Right forelimb (tissue), 1 donor: Measurements from ENCODE around the gene SKOR1.

Experiments used
- DNase-seq: peaks from one replicate; pipeline ENCODE4 v3.0.0-alpha.2; 2018

SKOR1 gene

DNA sequence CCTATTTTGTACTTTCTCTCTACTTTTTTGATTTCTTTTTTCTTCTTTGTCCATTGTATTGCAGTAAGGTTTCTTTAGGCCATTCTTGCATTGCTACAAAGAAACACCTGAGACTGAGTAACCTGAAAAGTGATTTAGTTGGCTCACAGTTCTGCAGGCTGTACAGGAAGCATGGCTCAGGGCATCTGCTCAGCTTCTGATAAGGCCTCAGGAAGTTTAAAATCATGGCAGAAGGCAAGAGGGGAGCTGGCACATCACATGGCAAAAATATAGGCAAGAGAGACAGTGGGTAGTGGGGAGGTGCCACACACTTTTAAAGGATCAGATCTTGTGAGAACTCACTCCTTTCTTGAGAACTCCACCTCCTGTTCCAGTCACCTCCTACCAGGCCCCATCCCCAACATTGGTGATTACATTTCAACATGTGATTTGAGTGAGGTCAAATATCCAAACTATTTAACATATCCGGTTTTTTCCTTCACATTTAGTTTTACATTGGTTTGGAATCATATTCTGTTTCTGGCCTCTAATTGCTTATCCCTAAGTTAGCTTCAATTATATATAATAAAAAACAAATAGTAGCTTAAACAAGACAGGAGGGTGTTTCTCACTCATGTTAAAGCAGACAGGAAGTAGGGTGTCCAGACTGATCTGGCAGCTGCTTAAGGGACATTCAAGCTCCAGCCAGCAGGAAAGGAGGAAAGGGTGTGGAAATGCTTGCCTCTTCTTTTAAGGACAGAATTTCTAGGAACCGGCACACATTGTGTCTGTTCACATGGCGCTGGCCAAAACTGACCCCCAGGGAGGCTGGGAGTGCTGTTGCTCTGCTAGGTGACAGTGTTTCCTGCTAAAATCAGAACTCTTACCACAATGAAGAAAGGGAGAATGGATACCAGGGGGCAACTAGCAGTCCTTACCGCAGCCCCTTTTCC, 28.8 kb upstream of the SKOR1 start:
- no peak for DNase-seq

DNA sequence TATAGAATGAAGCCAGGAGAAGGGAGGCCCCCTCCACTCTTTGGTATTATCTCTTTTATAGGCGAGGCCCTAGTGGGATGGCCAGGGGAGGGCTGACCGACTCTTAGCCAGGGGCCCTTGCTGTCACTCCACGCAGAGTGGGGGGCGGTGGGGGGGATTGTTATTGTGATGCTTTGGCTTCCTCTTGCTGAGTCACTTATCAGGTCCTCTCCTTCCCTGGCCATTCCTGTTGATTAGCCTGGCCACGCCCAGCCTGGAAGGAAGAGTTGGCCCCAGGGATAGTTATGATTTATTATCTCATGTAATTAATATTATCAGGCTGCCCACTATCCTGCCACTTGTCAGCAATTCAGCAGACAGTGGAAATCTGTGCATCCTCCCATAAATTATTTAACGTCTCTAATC, 25.5 kb upstream of the SKOR1 start:
- DNase-seq = no peak

DNA sequence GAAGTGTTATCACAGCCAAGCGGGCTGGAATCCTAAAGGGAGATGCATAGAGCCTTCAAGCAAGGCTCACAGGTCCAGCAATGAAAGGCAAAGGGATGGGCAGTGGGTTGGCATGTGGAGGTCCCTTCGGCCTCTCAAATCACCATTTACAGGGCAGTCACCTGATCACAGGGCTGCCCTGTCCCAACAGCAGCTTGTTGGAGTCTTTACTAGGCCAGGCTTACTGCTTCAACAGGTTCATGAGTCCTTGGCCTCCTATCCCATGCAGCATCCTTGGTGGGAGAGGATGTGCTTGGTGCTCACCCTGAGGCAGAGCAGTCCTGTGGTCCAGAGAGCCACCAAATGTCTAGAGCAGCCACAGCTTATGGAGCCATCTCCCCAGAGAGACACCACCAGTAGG, 24.2 kb upstream of the SKOR1 start:
- peak; percentile 24 for DNase-seq

DNA sequence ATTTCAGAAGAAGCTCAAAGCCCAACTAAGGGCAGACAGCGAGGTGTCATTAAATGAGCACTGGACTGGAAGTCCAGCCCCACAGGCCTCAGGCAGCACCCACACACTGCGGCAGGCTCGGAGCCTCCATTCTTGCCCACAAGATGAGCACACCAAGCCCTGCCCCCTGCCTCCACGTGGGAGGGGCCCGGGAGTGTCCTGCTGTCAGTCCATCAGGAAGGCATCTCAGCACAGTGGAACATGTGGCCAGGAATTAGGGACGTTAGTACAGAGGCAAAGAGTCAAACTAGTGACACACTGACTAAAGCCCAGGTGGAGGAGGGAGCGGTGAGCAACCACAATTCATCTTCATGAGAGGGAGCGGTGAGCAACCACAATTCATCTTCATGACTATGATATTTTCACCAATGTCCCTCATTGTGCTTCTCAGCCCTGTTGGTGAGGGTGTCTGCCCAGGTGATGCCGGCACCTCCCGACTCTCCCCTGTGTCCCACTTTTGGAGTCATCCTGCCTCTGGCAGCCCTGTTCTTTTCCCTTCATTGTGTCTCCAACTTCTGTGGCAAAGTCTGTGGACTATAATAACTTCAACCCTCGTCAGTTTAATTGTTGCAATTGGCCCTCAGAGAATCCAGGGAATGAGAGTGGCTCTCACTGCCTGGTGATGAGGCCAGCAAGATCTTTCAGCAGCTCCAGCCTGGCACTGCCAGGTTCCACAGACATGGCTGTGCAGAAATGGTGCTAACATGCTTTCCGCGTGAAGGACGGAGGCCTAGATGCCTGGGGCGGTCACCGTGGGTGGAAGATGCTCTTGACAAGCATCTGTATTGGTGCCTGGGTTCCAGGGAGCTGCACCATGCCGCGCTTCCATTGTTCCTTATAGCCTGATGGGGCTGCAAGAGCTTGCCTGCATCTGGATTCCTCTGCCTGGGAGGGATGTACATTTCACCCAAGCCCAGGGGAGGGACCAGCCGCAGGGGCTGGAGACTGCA, 23.1 kb upstream of the SKOR1 start:
- DNase-seq = peak; percentile 28

DNA sequence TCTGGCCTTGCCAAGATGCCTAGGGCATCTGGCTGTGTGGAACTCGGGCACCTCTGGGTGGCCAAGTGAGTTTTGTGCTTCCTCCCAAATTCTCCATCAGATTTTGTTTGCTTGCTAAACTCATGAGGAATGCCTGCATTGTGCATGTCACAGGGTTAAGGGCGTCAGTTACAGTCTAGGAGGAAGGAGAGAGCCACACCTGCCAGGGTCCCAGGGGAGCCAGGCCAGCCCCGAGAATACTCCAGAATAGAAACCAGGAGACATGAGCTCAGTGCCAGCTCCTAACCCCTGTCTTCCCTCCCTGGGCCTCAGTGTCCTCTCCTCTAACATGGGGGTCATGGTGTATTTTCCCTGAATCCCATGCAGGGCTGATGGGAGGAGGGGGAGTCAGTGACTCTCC, 22.0 kb upstream of the SKOR1 start:
- peak; percentile 22 for DNase-seq

DNA sequence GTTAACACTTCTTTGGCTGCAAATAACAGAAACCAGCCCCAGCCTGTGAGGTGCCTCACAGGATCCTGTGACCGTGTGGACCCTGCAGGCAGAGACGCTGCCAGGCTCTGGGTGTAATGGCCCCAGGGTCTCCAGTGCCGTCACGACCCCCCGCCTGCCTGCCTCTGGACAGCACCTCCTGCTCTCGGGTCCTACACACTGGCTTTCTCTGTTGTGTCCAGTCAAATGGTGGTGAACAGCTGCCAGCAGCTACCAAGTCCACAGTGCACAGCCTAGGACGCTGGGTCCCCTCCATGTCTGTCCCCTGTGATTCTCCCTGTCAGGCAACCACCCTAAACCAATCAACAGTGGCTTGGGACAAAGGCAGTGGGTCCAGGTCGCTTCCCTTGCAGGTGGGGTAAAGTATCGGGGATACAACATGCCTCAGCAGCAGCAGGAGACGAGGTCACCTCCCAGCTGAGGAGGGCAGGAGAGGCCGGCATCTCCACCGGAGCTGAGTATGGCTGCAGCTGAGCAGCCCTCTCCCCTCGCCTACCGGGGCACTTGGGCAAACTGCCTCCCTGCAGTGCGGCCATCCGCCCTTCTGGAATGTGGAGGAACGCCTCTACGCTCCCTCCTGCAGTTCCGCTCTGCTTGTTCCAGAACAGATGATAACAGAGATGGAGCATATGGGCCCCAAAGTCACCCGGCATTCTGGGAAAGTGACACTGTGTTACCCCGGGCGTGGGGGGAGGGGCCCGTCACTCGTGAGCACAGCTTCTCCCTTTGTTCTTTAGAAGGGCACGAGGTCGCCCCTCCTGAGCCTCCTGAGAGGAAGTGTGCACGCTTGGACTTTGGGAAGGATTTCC, 21.1 kb upstream of the SKOR1 start:
- DNase-seq = peak; percentile 42

DNA sequence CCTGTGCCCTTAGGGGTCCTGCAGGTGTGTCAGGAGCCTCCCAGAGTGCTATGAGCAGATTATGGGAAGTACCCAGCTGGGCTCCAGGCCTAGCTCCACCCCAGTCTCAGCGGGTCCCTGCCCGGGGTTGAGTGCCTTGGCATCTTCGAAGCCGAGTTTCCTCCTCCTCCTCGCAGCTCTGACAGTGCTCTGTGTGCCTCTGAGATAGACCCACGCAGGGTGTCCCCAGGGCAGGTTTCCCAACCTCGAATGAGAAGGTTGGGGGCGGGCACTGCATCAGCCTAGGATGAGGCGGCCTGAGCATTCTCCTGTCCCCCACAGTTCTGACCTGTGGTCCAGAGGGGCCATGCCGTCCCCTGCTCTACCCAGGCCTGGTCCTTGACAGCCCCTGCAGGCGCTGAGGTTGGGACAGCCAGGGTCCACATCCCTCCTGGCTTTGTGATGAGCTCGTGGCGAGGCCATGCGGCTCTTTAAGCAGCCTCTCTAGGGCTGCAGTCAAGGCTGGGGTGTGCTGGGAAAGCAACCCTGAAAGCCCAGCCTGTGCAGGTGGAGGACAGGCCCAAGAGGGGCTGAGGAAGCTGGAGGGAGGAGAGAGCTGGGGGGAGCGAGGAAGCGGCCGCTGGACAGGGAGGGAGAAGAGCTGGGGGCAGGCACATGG, 20.2 kb upstream of the SKOR1 start:
- peak; percentile 39 for DNase-seq

DNA sequence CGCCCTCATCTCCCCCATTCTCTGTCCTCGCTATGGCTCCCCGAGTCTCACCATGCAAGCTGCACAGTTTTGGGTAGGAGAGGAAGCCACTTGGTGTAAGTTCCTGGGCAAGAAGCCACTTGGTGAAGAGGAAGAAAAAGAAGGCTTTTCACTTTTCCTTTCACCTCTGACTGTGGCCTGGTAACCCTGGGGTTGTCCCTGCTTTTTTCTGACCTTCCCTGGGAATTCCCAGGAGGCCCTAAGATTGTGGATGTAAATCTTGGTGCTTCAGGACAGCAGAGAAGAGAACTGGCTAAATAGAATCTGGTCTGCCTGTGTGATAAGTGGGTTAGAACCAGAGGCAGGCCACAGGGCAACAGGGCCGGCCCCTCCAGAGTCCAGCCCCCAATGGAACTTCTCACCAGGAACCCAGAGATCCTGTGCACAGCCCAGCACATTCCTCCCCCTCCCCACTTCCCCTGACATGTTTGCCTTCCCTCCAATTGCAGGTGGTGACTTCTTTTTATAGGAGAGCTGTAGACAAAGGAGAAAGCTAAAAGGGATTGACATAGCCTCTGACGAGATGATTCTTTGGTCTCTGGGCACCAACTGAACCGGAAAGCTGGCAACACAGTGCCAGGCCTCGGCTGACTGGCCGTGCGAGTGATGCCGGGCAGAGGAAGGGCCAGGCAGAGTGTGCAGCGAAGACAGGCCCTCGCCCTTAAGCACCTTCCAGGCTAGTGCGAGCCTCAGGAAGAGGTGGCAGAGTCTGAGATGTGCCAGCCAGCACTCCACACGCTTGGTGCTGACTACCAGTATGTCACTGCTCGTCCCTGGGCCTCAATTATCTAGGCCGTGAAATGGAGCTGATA, 19.4 kb upstream of the SKOR1 start:
- DNase-seq = peak; percentile 27

DNA sequence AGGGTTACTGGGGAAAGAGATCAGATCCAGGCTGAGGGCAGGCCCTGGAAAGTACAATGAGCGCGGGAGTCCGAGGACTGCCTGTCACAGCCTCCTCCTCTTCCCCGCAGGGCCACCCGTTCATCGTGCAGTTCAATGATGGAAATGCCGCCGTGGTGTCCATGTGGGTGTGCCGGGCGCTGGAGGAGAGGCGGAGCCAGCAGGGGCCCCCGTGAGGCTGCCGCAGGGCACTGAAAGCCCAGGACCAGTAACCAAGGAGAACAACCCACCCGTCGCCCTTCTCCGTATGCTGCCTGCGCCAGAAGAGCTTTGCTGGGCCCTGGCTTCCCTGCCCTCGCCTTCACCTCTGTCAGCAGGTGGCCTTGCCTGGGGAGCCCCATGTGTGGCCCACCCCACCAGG, 18.8 kb upstream of the SKOR1 start:
- DNase-seq = no peak

DNA sequence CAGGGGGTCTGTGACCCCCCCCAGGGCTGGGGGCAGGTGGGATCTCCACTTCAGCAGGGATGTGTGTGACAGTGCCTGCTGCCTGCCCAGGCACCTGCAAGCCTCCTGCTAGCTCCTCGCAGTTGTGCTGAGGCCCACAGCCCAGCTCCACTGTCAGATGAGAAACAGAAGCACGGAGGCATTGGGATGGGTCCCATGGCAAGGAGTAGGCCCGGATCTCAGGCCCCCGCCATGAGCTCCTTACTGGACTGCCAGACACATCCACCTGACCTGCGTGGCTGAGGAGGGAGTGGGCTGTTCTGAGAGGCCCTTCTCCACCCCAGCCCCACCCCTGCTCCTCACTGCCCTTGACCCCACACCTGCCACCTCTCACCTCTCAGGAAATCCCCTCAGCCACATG, 18.2 kb upstream of the SKOR1 start:
- peak; percentile 35 for DNase-seq

DNA sequence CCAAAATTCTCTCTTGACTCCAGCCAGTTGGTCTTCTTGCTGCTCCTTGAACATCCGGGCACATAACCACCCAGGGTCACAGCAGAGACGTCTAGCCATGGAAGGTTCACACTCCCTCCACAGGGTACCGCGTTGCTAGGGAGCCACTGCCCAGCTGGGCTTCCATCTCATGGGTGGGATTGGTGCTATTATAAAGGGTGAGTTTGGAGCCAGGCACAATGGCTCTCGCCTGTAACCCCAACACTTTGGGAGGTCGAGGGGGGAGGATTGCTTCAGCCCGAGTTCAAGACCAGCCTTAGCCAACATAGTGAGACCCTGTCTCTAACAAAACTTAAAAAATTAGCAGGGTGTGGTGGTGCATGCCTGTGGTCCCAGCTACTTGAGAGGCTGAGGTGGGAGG, 17.5 kb upstream of the SKOR1 start:
- no peak for DNase-seq

DNA sequence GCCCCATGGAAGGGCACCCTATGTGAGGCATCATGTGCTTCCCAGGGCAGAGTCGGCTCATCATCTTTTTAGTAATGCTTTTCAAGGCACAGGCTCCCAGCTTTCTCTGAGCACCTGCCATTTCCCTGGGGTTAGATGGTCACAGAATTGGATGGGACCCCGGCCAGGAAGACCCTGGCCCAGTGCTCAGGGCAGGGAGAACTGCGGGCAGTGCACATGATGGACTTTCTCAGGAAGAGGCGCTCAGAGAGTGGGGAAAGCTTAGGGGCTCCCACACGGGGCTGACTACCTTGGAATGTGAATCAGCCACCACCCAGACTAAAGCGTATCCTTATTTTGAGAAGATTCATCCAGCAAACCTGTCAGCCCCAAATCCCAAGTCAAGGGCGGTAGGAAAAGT, 16.5 kb upstream of the SKOR1 start:
- DNase-seq = no peak

DNA sequence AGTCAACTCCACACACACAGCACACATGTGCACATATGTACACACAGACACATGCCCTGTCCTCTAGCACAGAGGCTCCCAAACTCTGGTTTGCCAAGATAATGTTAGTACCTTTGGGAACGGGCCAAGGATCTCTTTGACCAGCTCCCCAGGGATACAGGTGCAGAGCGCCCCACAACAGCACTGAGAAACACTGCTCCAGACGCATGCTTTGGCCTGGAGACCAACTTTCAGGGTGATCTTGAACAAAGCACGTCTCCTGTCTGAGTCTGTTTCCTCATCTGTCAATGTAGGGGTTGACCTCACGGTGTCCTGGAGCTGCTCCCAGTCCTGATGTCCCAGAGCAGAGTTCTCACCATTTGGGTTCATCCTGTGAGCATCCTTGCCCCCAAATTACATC, 15.9 kb upstream of the SKOR1 start:
- DNase-seq = peak; percentile 21

DNA sequence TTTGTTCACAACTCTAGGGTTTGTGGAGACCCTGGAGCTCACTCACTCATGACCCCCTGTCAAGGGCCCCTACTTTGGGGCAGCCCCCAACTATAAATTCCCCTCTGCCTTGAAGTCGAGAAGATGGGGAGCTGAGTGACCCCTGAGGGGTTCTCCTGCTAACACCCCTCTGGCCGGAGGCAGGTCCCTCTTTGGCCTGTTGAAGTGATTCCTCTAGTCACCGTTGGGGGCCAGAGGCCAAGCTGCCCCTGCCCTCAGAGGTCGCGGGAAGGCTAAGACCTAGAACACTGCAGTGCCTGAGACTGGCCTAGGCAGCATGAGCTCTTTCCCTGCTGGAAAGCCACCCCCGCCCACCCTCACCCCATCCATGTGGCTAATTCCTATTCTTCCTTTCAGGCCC, 15.4 kb upstream of the SKOR1 start:
- DNase-seq = peak; percentile 23

DNA sequence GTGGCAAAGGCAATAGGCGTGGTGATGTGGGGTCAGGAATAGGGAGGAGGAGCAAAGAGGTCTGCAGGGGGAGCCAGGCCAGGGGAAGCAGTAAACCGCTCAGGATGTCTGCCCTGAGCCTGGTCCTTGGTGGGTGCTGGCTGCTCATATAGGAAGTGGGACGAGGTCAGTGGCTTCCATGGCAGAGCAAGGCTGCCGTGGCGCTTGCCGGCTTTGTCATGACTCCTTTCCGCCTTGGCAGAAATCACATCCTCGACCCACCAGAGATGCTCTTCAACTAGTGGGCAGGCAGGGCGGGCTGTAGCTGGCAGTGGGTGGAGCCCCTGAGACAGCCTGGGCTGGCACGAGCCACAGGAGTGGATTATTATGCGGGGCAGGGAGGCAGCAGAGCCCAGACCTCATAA, 13.1 kb upstream of the SKOR1 start:
- DNase-seq = peak; percentile 40

DNA sequence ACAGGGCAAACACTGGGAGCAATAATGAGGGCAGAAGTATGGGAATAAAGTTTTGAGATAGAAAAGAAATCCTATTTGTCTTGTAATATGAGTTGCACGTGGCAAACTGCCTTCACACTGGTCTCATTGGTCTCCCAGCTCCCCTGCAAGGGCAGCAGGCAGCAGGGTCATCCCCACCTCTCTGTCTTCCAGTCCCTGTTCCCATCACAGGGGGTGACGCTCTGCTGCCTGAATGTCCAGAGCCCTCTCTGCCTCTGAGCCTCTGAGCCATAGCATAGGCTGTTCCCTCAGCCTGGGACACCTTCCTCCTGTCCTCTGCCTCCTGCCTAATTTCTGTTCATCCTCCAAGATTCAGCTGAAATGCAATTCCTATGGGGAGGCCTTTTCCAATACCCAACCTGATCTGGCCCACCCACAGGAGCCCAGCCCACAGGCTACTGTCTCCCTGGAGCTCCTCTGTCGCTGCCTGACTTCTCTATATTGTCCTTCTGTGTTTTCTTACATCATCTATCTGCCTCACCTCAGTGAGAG, 12.1 kb upstream of the SKOR1 start:
- DNase-seq = peak; percentile 15

DNA sequence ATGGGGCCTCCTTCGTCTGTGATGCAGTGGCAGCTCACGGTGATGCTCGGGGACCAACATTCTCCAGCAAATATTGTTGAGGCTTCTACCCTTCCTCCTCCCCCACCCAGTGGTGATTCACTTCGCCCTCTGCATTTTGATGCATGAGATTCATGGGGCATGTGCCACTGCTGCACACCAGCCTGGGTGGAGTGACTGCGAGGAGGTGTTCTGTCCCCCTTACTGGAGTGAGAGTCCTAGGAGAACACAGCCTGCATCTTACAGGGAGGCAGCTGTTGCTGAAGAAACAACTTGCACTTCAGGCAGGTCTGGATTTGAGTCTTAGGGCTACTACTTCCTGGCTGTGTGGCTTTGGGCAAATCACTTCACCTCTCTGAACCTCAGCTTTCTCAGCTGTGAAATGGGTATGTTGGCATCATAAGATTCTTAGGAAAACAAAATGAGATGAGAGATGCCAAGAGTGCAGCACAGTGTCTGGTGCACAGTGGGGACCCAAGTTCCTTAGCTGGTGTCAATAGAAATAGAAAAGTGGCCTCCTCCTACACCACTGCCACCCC, 10.2 kb upstream of the SKOR1 start:
- DNase-seq = peak; percentile 25

DNA sequence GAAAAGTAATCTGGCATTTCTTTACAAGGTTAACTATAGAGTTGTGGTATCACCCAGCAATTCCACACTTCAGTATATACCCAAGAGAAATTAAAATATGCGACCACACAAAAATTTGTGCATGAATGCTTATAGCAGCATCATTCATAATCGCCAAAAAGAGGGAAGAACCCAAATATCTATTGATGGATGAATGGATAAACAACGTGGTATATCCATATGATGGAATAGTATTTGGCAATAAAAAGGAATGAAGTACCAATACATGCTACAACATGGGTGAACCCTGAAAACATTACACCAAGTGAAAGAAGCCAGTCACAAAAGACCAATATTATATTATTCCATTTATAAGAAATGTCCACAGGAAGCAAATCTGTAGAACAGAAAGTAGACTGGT, 8.6 kb upstream of the SKOR1 start:
- DNase-seq = no peak

DNA sequence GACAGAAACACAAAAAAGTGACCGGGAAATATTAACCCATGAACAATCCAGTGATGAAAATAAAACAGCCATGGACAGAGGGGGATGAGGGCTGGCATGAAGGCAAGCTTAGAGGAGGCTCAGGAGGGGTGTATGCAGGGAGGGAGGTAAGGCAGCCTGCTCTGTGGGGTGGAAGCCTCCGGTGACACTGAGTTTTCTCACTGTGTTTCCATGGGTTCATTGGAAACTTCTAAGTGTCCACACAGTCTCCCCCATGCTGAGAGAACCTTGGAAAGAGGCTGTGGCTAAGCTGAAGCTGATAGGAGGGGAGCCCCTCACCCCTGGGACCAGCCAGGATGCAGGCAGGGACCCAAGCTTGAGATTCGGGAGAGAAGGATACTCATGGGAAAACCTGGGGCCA, 6.8 kb upstream of the SKOR1 start:
- no peak for DNase-seq

DNA sequence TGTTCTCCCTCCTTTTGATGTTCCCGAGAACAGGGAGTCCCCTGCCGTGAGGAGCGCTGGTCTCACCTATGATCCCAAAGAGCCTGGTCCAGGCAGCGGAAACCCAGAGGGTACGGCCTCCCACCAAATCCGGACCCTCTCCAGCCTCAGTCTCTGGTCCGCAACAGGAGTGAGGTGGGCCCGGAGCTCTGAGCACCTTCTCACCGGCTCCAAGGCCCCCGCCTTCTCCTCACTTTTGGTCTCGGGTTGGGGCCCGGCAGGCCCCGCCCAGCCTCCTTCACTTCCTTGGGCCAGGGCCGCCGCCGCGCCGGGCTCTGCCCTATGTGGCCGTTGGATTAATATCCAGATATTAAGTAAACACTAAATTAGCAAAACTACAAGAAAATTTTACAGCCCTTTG, 5.7 kb upstream of the SKOR1 start:
- DNase-seq = no peak
